Measurements from ENCODE around the gene ALDH1L1. TPM values are rescaled to one million over a fixed set of nuclear protein-coding genes. Genes with fewer than 3 reads are reported as not detected.

Gene ALDH1L1
- total and polyA plus RNA-seq, 8 donors: 1.4 to 17.4 (median 5.2) TPM

- Histone ChIP-seq H3K27me3 (no peaks in the 10 kb centered on the region), H3K36me3 (peaks cover 0 to 49% (median 0%) of the 10 kb centered on the region in 4 donors), H3K9me3 (no peaks in the 10 kb centered on the region), H3K27ac (no peak overlapping the region), H3K4me3 (no peak overlapping the region), H3K4me1 (no peaks in the 10 kb centered on the region)
- TF ChIP-seq CTCF (IDR thresholded peaks at IDR 0.05) (no peak), EP300 (IDR thresholded peaks at IDR 0.05) (no peak), POLR2AphosphoS5 (IDR thresholded peaks at IDR 0.05) (no peak), POLR2A (IDR thresholded peaks at IDR 0.05) (no peak)
- no peak for DNase-seq
- intact Hi-C loops (cut with DNase I; ENCODE audit: low total_unique reads): no loop called here
- WGBS, 5 donors: 83 to 92% (median 87%) methylated on average over 4 to 8 of the region's 8 CpGs
Observed at GRCh38 chr3:126153695-126154360, 26.6 kb downstream of the ALDH1L1 start.

- TF ChIP-seq EP300 (IDR thresholded peaks at IDR 0.05): no peak
- no peak for TF ChIP-seq CTCF (IDR thresholded peaks at IDR 0.05)
- no peak for TF ChIP-seq POLR2AphosphoS5 (IDR thresholded peaks at IDR 0.05)
- TF ChIP-seq POLR2A (IDR thresholded peaks at IDR 0.05): no peak
- Histone ChIP-seq H3K9me3 (no peaks in the 10 kb centered on the region), H3K4me1 (no peaks in the 10 kb centered on the region), H3K27ac (no peak overlapping the region), H3K36me3 (peaks cover 0 to 50% (median 0%) of the 10 kb centered on the region in 4 donors), H3K4me3 (no peak overlapping the region), H3K27me3 (no peaks in the 10 kb centered on the region)
- 88 to 93% (median 92%) methylated on average over 13 of the region's 13 CpGs for WGBS, 5 donors
- intact Hi-C loops (cut with DNase I; ENCODE audit: low total_unique reads): no loop called here
- no peak for DNase-seq
Observed at GRCh38 chr3:126152901-126153694, 27.3 kb downstream of the ALDH1L1 start.

GRCh38 chr3:126152458-126152857 is 27.9 kb downstream of the ALDH1L1 start:
- no peak for DNase-seq
- 78 to 90% (median 80%) methylated on average over 8 to 9 of the region's 9 CpGs for WGBS, 5 donors
- H3K4me1 ChIP-seq: no peaks in the 10 kb centered on the region
- H3K9me3 ChIP-seq: no peaks in the 10 kb centered on the region
- intact Hi-C loops (cut with DNase I; ENCODE audit: low total_unique reads): no loop called here
- TF ChIP-seq CTCF (IDR thresholded peaks at IDR 0.05) (no peak), POLR2A (IDR thresholded peaks at IDR 0.05) (no peak), EP300 (IDR thresholded peaks at IDR 0.05) (no peak), POLR2AphosphoS5 (IDR thresholded peaks at IDR 0.05) (no peak)
- H3K36me3 ChIP-seq: peaks cover 0 to 44% (median 0%) of the 10 kb centered on the region in 4 donors
- no peaks in the 10 kb centered on the region for H3K27me3 ChIP-seq
- H3K27ac ChIP-seq: no peak overlapping the region
- H3K4me3 ChIP-seq: no peak overlapping the region

GRCh38 chr3:126151562-126152302 is 28.7 kb downstream of the ALDH1L1 start:
- H3K27ac ChIP-seq: no peak overlapping the region
- peaks cover 0 to 44% (median 0%) of the 10 kb centered on the region in 4 donors for H3K36me3 ChIP-seq
- H3K4me3 ChIP-seq: no peak overlapping the region
- no peaks in the 10 kb centered on the region for H3K9me3 ChIP-seq
- DNase-seq: no peak
- H3K27me3 ChIP-seq: no peaks in the 10 kb centered on the region
- no peaks in the 10 kb centered on the region for H3K4me1 ChIP-seq
- intact Hi-C loops (cut with DNase I; ENCODE audit: low total_unique reads): no loop called here
- no peak for TF ChIP-seq POLR2A (IDR thresholded peaks at IDR 0.05)
- 71 to 89% (median 79%) methylated on average over 4 to 6 of the region's 6 CpGs for WGBS, 5 donors

Measured in stomach (tissue), 9 donors.